GM12878 (cell line): ENCODE data around the gene RPS26. TPM values are rescaled to one million over a fixed set of nuclear protein-coding genes. Genes with fewer than 3 reads are reported as not detected.

ENCODE experiments used
- ATAC-seq: fragments of 200-7000 bp; cut with Tn5 transposase; 3 replicates; pipeline ENCODE4 v1.9.1; 2020; ENCODE audit warnings: mild to moderate bottlenecking, moderate library complexity
- BruUV-seq: library from RNA; stranded (reverse); fragments of 400-500 nt; replicated peaks from 2 replicates; lab custom pipeline; 2021; lab: Mats Ljungman, UMichigan
- CTCF ChIA-PET: fragments of 300-600 bp; sonication (Branson Sonifier 250); formaldehyde crosslinking; extraction: SDS; loops from one replicate; lab custom pipeline; 2021; ENCODE audit warnings: inconsistent platforms; lab: Yijun Ruan, JAX
- POLR2A ChIA-PET: fragments of 350-600 bp; formaldehyde crosslinking; extraction: SDS; loops from one replicate; lab custom pipeline; 2021; ENCODE audit warnings: inconsistent platforms; lab: Charles Lee
- RAD21 ChIA-PET: fragments of 300-600 bp; sonication (Branson Sonifier 250); formaldehyde crosslinking; loops from one replicate; lab custom pipeline; 2023; ENCODE audit warnings: antibody characterized with exemption; ENCODE audit not compliant: unreplicated experiment; lab: Charles Lee
- SMC1A ChIA-PET: fragments of 300-600 bp; sonication (Branson Sonifier 250); formaldehyde crosslinking; loops from one replicate; lab custom pipeline; 2023; ENCODE audit not compliant: unreplicated experiment, uncharacterized antibody; lab: Charles Lee
- DNase-seq: peaks from one replicate; pipeline ENCODE4 v3.0.0-alpha.2; 2011; ENCODE audit warnings: low read depth, low spot score
- FAIRE-seq: peaks from 3 replicates; lab custom pipeline; 2011; peaks lifted over from hg19 to GRCh38; lab: Jason Lieb, UNC
- H2AFZ ChIP-seq: 2 replicates; pipeline ENCODE4 v1.6.0; 2011; ENCODE audit warnings: low read depth, low read length, control low read depth; ENCODE audit not compliant: control insufficient read depth
- H3K27ac ChIP-seq: 2 replicates; pipeline ENCODE4 v1.5.1; 2011; ENCODE audit warnings: control low read depth; ENCODE audit not compliant: control insufficient read depth, insufficient read depth
- H3K27me3 ChIP-seq, 2 experiments: replicated peaks in 1 of 2; 2 replicates each; pipeline versions ENCODE4 v1.6.0 to v1.6.1; 2011; ENCODE audit warnings: low read length in 1 of 2; ENCODE audit not compliant: control insufficient read depth in 2 of 2, insufficient read depth in 2 of 2
- H3K36me3 ChIP-seq, 2 experiments: 2 replicates each; pipeline ENCODE4 v1.5.1; 2011; ENCODE audit warnings: low read length in 1 of 2; ENCODE audit not compliant: control insufficient read depth in 2 of 2, insufficient read depth in 2 of 2
- H3K4me1 ChIP-seq: 2 replicates; pipeline ENCODE4 v1.6.1; 2011; ENCODE audit warnings: mild to moderate bottlenecking, low read length, moderate library complexity, mixed read lengths; ENCODE audit not compliant: control insufficient read depth, insufficient read depth
- H3K4me2 ChIP-seq: 2 replicates; pipeline ENCODE4 v1.6.0; 2011; ENCODE audit warnings: control low read depth; ENCODE audit not compliant: control insufficient read depth, insufficient read depth
- H3K4me3 ChIP-seq: fragments of 200-600 bp; sonication (generic); 2 replicates; pipeline ENCODE4 v1.5.1; 2016
- H3K79me2 ChIP-seq: 2 replicates; pipeline ENCODE4 v1.6.0; 2011; ENCODE audit warnings: low read length; ENCODE audit not compliant: control insufficient read depth, insufficient read depth
- H3K9ac ChIP-seq: 2 replicates; pipeline ENCODE4 v1.8.0; 2011; ENCODE audit warnings: low read length, control low read depth, mixed read lengths; ENCODE audit not compliant: control insufficient read depth, insufficient read depth
- H3K9me3 ChIP-seq: replicated peaks from 3 replicates; pipeline ENCODE4 v1.5.1; 2011; ENCODE audit warnings: mild to moderate bottlenecking, low read length; ENCODE audit not compliant: control insufficient read depth, insufficient read depth
- H4K20me1 ChIP-seq: 2 replicates; pipeline ENCODE4 v1.6.0; 2011; ENCODE audit not compliant: control insufficient read depth, insufficient read depth
- CBFB ChIP-seq: IDR thresholded peaks from 2 replicates; pipeline ENCODE4 v1.6.1; 2016; ENCODE audit warnings: antibody characterized with exemption, low read depth
- HDAC2 ChIP-seq: fragments of 200-600 bp; sonication (generic); IDR thresholded peaks from 2 replicates; pipeline ENCODE4 v1.6.1; 2017
- HSF1 ChIP-seq: fragments of 150-350 bp; IDR thresholded peaks from 2 replicates; pipeline ENCODE4 v1.6.1; 2014; ENCODE audit warnings: mild to moderate bottlenecking, low read depth, low read length
- JUND ChIP-seq: IDR thresholded peaks from 2 replicates; pipeline ENCODE4 v1.6.1; 2012; ENCODE audit warnings: low read depth, mild to moderate bottlenecking, low read length, improper control_type of control experiment, moderate library complexity
- NFYA ChIP-seq: IDR thresholded peaks from 2 replicates; pipeline ENCODE4 v1.6.1; 2011; ENCODE audit warnings: low read depth, mild to moderate bottlenecking, low read length, improper control_type of control experiment, borderline replicate concordance
- PAX5 ChIP-seq: IDR thresholded peaks from 2 replicates; pipeline ENCODE4 v1.6.1; 2011; ENCODE audit warnings: low read depth, low read length, borderline replicate concordance
- PAX8 ChIP-seq: fragments of 450-650 bp; IDR thresholded peaks from 2 replicates; pipeline ENCODE4 v1.6.1; 2017; ENCODE audit warnings: mild to moderate bottlenecking, moderate library complexity
- POLR2AphosphoS5 ChIP-seq: IDR thresholded peaks from 2 replicates; pipeline ENCODE4 v1.6.1; 2011; ENCODE audit warnings: mild to moderate bottlenecking, low read length, inconsistent platforms
- RBBP5 ChIP-seq: fragments of 200-600 bp; sonication (generic); conservative IDR thresholded peaks from 2 replicates; pipeline ENCODE4 v1.6.1; 2016
- RCOR1 ChIP-seq: conservative IDR thresholded peaks from 2 replicates; pipeline ENCODE4 v1.6.1; 2012; ENCODE audit warnings: low read depth, low read length, improper control_type of control experiment
- RFX5 ChIP-seq: IDR thresholded peaks from 2 replicates; pipeline ENCODE4 v1.6.1; 2011; ENCODE audit warnings: low read depth, low read length, improper control_type of control experiment
- TCF3 ChIP-seq: IDR thresholded peaks from 2 replicates; pipeline ENCODE4 v1.6.1; 2012; ENCODE audit warnings: low read depth, mild to moderate bottlenecking, low read length, borderline replicate concordance; ENCODE audit not compliant: insufficient read depth
- ZSCAN29 ChIP-seq: fragments of 450-650 bp; IDR thresholded peaks from 2 replicates; pipeline ENCODE4 v1.6.1; 2017; ENCODE audit warnings: mild to moderate bottlenecking, moderate library complexity
- WGBS: methylation state at CpG from one replicate; pipeline ENCODE4 v1.1.6; 2016; ENCODE audit warnings: low lambda C conversion rate; ENCODE audit not compliant: insufficient replicate concordance, insufficient coverage; ENCODE audit errors: missing lambda C conversion rate; 5-methylcytosine and 5-hydroxymethylcytosine counted together
- in situ Hi-C: fragments of 300-500 bp; cut with MboI; formaldehyde crosslinking; loops from 9 replicates; pipeline ENCODE4 v1.14.3; 2018; ENCODE audit warnings: mixed read lengths
- intact Hi-C: fragments of 100-400 bp; cut with micrococcal nuclease; formaldehyde crosslinking; loops from one replicate; pipeline ENCODE4 v1.14.2; 2022; ENCODE audit not compliant: unreplicated experiment
- polyA plus RNA-seq, 11 experiments: library from polyadenylated mRNA; depleted of rRNA in 4 of 11; unstranded in 6 of 11; stranded (reverse) in 5 of 11; fragments of >200 nt; fragmentation: Nextera tagmentation in 4 of 11; fragmentation: Illumina TruSeq in 1 of 11; extraction: Ambion mirVana in 4 of 11; extraction: Trizol in 1 of 11; gene quantifications; 1 replicate in 1 of 11; 2 replicates in 10 of 11; pipeline versions ENCODE4 v1.2.1 to v1.2.3, GENCODE V29; 2011 to 2016; ENCODE audit warnings: inconsistent platforms in 2 of 11, missing spikeins in 2 of 11, low read depth in 1 of 11
- total RNA-seq, 4 experiments: library from RNA; depleted of rRNA in 3 of 4; stranded (reverse); fragments of >200 nt in 3 of 4; fragmentation: Illumina TruSeq in 1 of 4; extraction: Trizol in 1 of 4; gene quantifications; 2 replicates each; pipeline versions ENCODE4 v1.2.1 to v1.2.3, GENCODE V29; 2013 to 2021
- TF ChIP-seq, protein P1 (sequence below): IDR thresholded peaks from 2 replicates; pipeline ENCODE4 v1.6.1; 2011; ENCODE audit warnings: borderline replicate concordance, low read depth, mild to moderate bottlenecking, moderate library complexity, mixed read lengths, low read length; ENCODE audit not compliant: insufficient read depth; ENCODE audit errors: extremely low read length

The RPS26 gene
- total and polyA plus RNA-seq, 10 of the 15 experiments (the other 5 are each of a cell fraction or from before 2014, with no cell fraction given) = 75.5 to 3,147 (median 881) TPM

DNA sequence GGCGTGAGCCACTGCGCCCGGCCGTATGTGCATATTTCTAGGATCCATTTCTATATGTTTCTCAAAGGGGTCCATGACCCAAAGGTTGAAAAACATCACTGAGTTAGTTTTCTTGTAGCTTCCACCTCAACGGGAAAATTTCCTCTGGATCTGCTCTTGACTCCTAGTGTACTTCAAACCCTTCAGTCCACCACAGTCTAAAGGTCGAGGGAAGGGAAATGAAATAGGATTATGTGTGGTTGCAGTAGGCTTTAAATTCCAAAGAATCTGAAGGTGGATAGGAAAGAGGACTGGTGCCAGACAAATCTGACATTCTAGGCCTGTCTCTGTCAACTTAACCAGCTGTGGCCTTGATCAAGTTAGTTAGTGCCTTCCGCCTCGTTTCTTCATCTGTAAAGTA is 46.4 kb upstream of the RPS26 start:
- ChIA-PET POLR2A (interaction anchor here (0.5 to 2.6 kb wide), 13 partner anchors 9 to 172 kb away, joined by 3 to 46 read pairs (median 7); partner anchors contain the start of gene RAB5B), CTCF (interaction anchor here (0.6 to 6.0 kb wide), 38 partner anchors 8 to 270 kb away, joined by 3 to 107 read pairs (median 5); partner anchors contain the start of genes DGKA, ORMDL2, PA2G4 and RAB5B), RAD21 (interaction anchor here (0.8 to 4.8 kb wide), 18 partner anchors 8 to 256 kb away, joined by 3 to 44 read pairs (median 12); partner anchors contain the start of genes PA2G4 and RAB5B), SMC1A (interaction anchor here (1.0 to 4.2 kb wide), 12 partner anchors 10 to 266 kb away, joined by 3 to 52 read pairs (median 8); partner anchors contain the start of genes RAB5B and ZC3H10)
- BruUV-seq = no TSS peak
- Histone ChIP-seq H3K79me2 (no peaks in the 10 kb centered on the region), H4K20me1 (no peaks in the 10 kb centered on the region), H3K27ac (no peak overlapping the region), H3K27me3 (no peaks in the 10 kb centered on the region), H3K4me3 (no peak overlapping the region), H2AFZ (no peak overlapping the region), H3K9me3 (no peaks in the 10 kb centered on the region), H3K4me1 (peaks cover 3% of the 10 kb centered on the region; the same call in 1 of the 2 replicates), H3K9ac (no peak overlapping the region), H3K4me2 (no peak overlapping the region), H3K36me3 (peaks cover 3 to 24% of the 10 kb centered on the region in 2 experiments)
- intact Hi-C loops = loop anchor here (5.0 kb wide), 1 partner anchor 122 kb away; the partner anchor contains the start of genes RPL41 and ZC3H10
- in situ Hi-C loops = no loop called here
- FAIRE-seq = no peak
- 82% methylated on average over 8 of the region's 8 CpGs for WGBS
- no peak for ATAC-seq
- no peak for DNase-seq
- TF ChIP-seq HSF1 (no peak), TCF3 (no peak), RCOR1 (no peak), CBFB (no peak), HDAC2 (no peak), JUND (no peak), RFX5 (no peak), ZSCAN29 (no peak), PAX8 (no peak), POLR2AphosphoS5 (no peak), PAX5 (no peak), NFYA (no peak), RBBP5 (no peak)
- TF ChIP-seq, protein P1, sequence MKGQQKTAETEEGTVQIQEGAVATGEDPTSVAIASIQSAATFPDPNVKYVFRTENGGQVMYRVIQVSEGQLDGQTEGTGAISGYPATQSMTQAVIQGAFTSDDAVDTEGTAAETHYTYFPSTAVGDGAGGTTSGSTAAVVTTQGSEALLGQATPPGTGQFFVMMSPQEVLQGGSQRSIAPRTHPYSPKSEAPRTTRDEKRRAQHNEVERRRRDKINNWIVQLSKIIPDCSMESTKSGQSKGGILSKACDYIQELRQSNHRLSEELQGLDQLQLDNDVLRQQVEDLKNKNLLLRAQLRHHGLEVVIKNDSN = no peak
